ENCODE results near the gene IGSF23.

IGSF23 gene

GRCh38 chr19:44635581-44636438, 22.4 kb downstream of the IGSF23 start:
- H3K79me1 ChIP-seq (ENCODE audit: low read length): no peaks in the 10 kb centered on the region

DNA sequence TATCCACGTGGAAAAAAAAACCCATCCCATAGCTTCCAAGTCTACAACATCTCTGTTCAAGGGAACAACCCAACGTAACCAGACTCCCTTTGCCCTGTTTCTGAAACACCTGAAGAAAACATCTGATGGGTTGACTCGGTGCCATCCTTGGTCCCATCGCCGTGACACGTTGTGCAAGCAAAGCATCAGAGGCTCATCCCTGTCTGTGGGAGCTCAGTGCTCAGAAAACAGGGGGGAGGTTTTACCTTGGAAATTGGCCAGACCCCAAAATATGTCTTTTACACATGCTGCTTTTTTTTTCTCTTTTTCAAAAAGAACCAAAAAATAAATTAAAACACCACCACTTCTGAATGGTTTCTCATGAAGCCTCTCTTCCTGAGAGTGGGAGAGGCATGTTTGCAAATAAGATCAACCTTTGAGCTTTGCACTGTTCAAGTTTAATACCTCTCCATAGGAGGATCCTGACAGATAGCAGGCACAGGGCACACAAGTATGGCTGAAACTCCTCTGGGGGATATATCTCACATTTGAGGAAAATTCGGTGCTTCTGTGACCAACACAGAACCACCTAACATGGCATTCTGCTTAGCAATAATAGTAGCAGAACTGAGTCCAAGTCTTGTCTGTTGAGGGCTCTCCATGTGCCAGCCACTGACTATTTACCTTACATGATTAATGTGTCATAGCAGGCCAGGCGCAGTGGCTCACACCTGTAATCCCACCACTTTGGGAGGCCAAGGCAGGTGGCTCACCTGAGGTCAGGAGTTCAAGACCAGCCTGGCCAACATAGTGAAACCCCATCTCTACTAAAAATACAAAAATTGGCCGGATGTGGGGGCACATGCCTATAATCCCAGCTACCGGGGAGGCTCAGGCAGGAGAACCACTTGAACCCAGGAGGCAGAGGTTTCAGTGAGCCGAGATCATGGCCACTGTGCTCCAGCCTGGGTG, 23.4 kb downstream of the IGSF23 start:
- no peak overlapping the region for H3K14ac ChIP-seq (ENCODE audit: low read length)
- no peak overlapping the region for H2BK12ac ChIP-seq (ENCODE audit: low read length)
- no peak overlapping the region for H3K9ac ChIP-seq (ENCODE audit: low read length)
- no peak overlapping the region for H4K8ac ChIP-seq (ENCODE audit: low read depth, low read length)
- H3K23ac ChIP-seq (ENCODE audit: low read length): no peak overlapping the region
- H2BK120ac ChIP-seq (ENCODE audit: insufficient read depth, low read length, poor library complexity): no peak overlapping the region
- no peak overlapping the region for H3K4me3 ChIP-seq (ENCODE audit: low read depth, low read length)
- no peak overlapping the region for H4K12ac ChIP-seq (ENCODE audit: low read depth, low read length)
- no peaks in the 10 kb centered on the region for H3K79me1 ChIP-seq (ENCODE audit: low read length)
- no peak for DNase-seq
- no peak overlapping the region for H2AFZ ChIP-seq (ENCODE audit: insufficient read depth, low read length, poor library complexity)
- H3K36me3 ChIP-seq (ENCODE audit: control insufficient read depth in 1 of 2, insufficient read depth in 2 of 2, low read length in 2 of 2): no peaks in the 10 kb centered on the region
- H2BK5ac ChIP-seq (ENCODE audit: low read depth, low read length, poor library complexity): no peak overlapping the region
- H4K91ac ChIP-seq (ENCODE audit: low read depth, low read length): no peak overlapping the region
- no peaks in the 10 kb centered on the region for H3K79me2 ChIP-seq (ENCODE audit: control insufficient read depth, insufficient read depth, low read length, poor library complexity)
- no peak overlapping the region for H3K4me2 ChIP-seq (ENCODE audit: low read length)
- H3K27ac ChIP-seq (ENCODE audit: low read depth, low read length): no peak overlapping the region
- H3K9me3 ChIP-seq (ENCODE audit: insufficient read depth, low read depth, low read length): no peaks in the 10 kb centered on the region
- no peaks in the 10 kb centered on the region for H3K27me3 ChIP-seq (ENCODE audit: insufficient read depth, low read length)
- no peak overlapping the region for H2AK5ac ChIP-seq (ENCODE audit: low read length)
- H3K4me1 ChIP-seq (ENCODE audit: control insufficient read depth in 1 of 2, insufficient read depth in 2 of 2, low read length in 2 of 2): peaks cover 0 to 3% of the 10 kb centered on the region in 2 experiments
- no CpG with 5 or more reads among the region's 11 CpGs for WGBS (ENCODE audit: extremely low coverage, insufficient coverage, insufficient read length)
- H3K18ac ChIP-seq (ENCODE audit: low read length): no peak overlapping the region
- no peak overlapping the region for H3K4ac ChIP-seq (ENCODE audit: low read depth, low read length)

More at GRCh38 chr19:44635581-44636438, 22.4 kb downstream of the IGSF23 start:
- Histone ChIP-seq H3K4me3 (ENCODE audit: low read depth, low read length) (no peak overlapping the region), H3K14ac (ENCODE audit: low read length) (no peak overlapping the region), H3K27ac (ENCODE audit: low read depth, low read length) (no peak overlapping the region), H3K4me1 (ENCODE audit: control insufficient read depth in 1 of 2, insufficient read depth in 2 of 2, low read length in 2 of 2) (peaks cover 0 to 3% of the 10 kb centered on the region in 2 experiments), H3K4ac (ENCODE audit: low read depth, low read length) (no peak overlapping the region), H4K8ac (ENCODE audit: low read depth, low read length) (no peak overlapping the region), H2AFZ (ENCODE audit: insufficient read depth, low read length, poor library complexity) (no peak overlapping the region), H3K4me2 (ENCODE audit: low read length) (no peak overlapping the region), H2BK5ac (ENCODE audit: low read depth, low read length, poor library complexity) (no peak overlapping the region), H4K12ac (ENCODE audit: low read depth, low read length) (no peak overlapping the region), H2AK5ac (ENCODE audit: low read length) (no peak overlapping the region), H3K79me2 (ENCODE audit: control insufficient read depth, insufficient read depth, low read length, poor library complexity) (no peaks in the 10 kb centered on the region), H2BK12ac (ENCODE audit: low read length) (no peak overlapping the region), H3K9ac (ENCODE audit: low read length) (no peak overlapping the region), H3K36me3 (ENCODE audit: control insufficient read depth in 1 of 2, insufficient read depth in 2 of 2, low read length in 2 of 2) (no peaks in the 10 kb centered on the region), H3K9me3 (ENCODE audit: insufficient read depth, low read depth, low read length) (no peaks in the 10 kb centered on the region), H4K91ac (ENCODE audit: low read depth, low read length) (no peak overlapping the region), H3K18ac (ENCODE audit: low read length) (no peak overlapping the region), H3K27me3 (ENCODE audit: insufficient read depth, low read length) (no peaks in the 10 kb centered on the region), H3K23ac (ENCODE audit: low read length) (no peak overlapping the region), H2BK120ac (ENCODE audit: insufficient read depth, low read length, poor library complexity) (no peak overlapping the region)
- WGBS (ENCODE audit: extremely low coverage, insufficient coverage, insufficient read length): no CpG with 5 or more reads among the region's 3 CpGs
- no peak for DNase-seq

DNA sequence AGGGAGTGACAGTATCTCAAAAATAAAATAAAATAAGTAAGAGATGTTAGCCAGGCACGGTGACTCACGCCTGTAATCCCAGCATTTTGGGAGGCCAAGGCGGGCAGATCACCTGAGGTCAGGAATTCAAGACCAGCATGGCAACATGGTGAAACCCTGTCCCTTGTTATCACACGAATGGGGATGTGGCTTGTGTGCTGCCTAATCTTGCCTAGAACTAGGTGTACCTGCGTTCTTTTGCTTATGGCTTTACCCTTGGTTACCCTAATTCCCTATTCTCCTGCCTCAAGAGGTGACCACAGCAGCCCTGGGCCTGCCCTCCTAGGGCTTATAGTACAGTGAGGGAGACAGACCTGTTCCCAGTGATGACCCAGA, 24.0 kb downstream of the IGSF23 start:
- no peak overlapping the region for H2AK5ac ChIP-seq (ENCODE audit: low read length)
- H3K4me2 ChIP-seq (ENCODE audit: low read length): no peak overlapping the region
- no peak overlapping the region for H2AFZ ChIP-seq (ENCODE audit: insufficient read depth, low read length, poor library complexity)

DNA sequence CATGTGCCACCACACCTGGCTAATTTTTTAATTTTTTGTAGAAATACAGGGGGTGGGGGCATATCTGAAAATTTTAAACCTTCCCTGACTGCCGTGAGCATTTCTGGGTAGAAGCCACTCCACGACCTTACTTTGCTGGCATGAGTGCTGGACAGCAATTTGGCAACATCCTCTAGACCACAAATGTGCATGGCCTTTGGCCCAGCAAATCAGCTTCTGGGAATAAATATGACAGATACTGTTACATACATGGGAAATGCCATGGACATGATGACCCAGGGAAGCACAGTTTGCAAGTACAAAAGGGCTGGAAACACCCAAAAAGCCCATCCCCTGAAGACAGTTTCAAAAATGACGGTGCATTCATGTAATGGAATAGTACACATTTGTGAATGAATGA, 27.2 kb downstream of the IGSF23 start:
- H2AK5ac ChIP-seq (ENCODE audit: low read length): no peak overlapping the region
- no peak overlapping the region for H4K12ac ChIP-seq (ENCODE audit: low read depth, low read length)
- no peak overlapping the region for H3K18ac ChIP-seq (ENCODE audit: low read length)
- peaks cover 10% of the 10 kb centered on the region for H3K79me1 ChIP-seq (ENCODE audit: low read length)
- no peaks in the 10 kb centered on the region for H3K36me3 ChIP-seq (ENCODE audit: control insufficient read depth in 1 of 2, insufficient read depth in 2 of 2, low read length in 2 of 2)
- H3K27ac ChIP-seq (ENCODE audit: low read depth, low read length): no peak overlapping the region
- H3K4me2 ChIP-seq (ENCODE audit: low read length): no peak overlapping the region
- peak; percentile 64 to 76 for DNase-seq
- H3K14ac ChIP-seq (ENCODE audit: low read length): no peak overlapping the region
- no peak overlapping the region for H2AFZ ChIP-seq (ENCODE audit: insufficient read depth, low read length, poor library complexity)
- no peak overlapping the region for H2BK12ac ChIP-seq (ENCODE audit: low read length)
- no peak overlapping the region for H2BK120ac ChIP-seq (ENCODE audit: insufficient read depth, low read length, poor library complexity)
- H4K91ac ChIP-seq (ENCODE audit: low read depth, low read length): no peak overlapping the region
- H4K8ac ChIP-seq (ENCODE audit: low read depth, low read length): no peak overlapping the region
- H3K23ac ChIP-seq (ENCODE audit: low read length): no peak overlapping the region
- no CpG with 5 or more reads among the region's 3 CpGs for WGBS (ENCODE audit: extremely low coverage, insufficient coverage, insufficient read length)
- no peak overlapping the region for H2BK5ac ChIP-seq (ENCODE audit: low read depth, low read length, poor library complexity)
- H3K27me3 ChIP-seq (ENCODE audit: insufficient read depth, low read length): no peaks in the 10 kb centered on the region
- peaks cover 6 to 11% of the 10 kb centered on the region in 2 experiments for H3K4me1 ChIP-seq (ENCODE audit: control insufficient read depth in 1 of 2, insufficient read depth in 2 of 2, low read length in 2 of 2)
- H3K4ac ChIP-seq (ENCODE audit: low read depth, low read length): no peak overlapping the region
- H3K9me3 ChIP-seq (ENCODE audit: insufficient read depth, low read depth, low read length): no peaks in the 10 kb centered on the region
- no peak overlapping the region for H3K9ac ChIP-seq (ENCODE audit: low read length)
- peaks cover 6% of the 10 kb centered on the region for H3K79me2 ChIP-seq (ENCODE audit: control insufficient read depth, insufficient read depth, low read length, poor library complexity)
- no peak overlapping the region for H3K4me3 ChIP-seq (ENCODE audit: low read depth, low read length)

More for the DNA sequence above, 24.0 kb downstream of the IGSF23 start:
- no peak overlapping the region for H4K91ac ChIP-seq (ENCODE audit: low read depth, low read length)
- no peak overlapping the region for H4K12ac ChIP-seq (ENCODE audit: low read depth, low read length)
- no peaks in the 10 kb centered on the region for H3K36me3 ChIP-seq (ENCODE audit: control insufficient read depth in 1 of 2, insufficient read depth in 2 of 2, low read length in 2 of 2)
- H2BK12ac ChIP-seq (ENCODE audit: low read length): no peak overlapping the region
- H3K79me2 ChIP-seq (ENCODE audit: control insufficient read depth, insufficient read depth, low read length, poor library complexity): no peaks in the 10 kb centered on the region
- no peak overlapping the region for H4K8ac ChIP-seq (ENCODE audit: low read depth, low read length)
- H3K4ac ChIP-seq (ENCODE audit: low read depth, low read length): no peak overlapping the region
- no peaks in the 10 kb centered on the region for H3K9me3 ChIP-seq (ENCODE audit: insufficient read depth, low read depth, low read length)
- no peak overlapping the region for H3K18ac ChIP-seq (ENCODE audit: low read length)
- no peaks in the 10 kb centered on the region for H3K27me3 ChIP-seq (ENCODE audit: insufficient read depth, low read length)
- H2BK120ac ChIP-seq (ENCODE audit: insufficient read depth, low read length, poor library complexity): no peak overlapping the region
- H3K14ac ChIP-seq (ENCODE audit: low read length): no peak overlapping the region
- no CpG with 5 or more reads among the region's 5 CpGs for WGBS (ENCODE audit: extremely low coverage, insufficient coverage, insufficient read length)
- no peak overlapping the region for H3K27ac ChIP-seq (ENCODE audit: low read depth, low read length)
- no peak overlapping the region for H3K4me3 ChIP-seq (ENCODE audit: low read depth, low read length)
- no peak overlapping the region for H2BK5ac ChIP-seq (ENCODE audit: low read depth, low read length, poor library complexity)
- peaks cover 0 to 3% of the 10 kb centered on the region in 2 experiments for H3K4me1 ChIP-seq (ENCODE audit: control insufficient read depth in 1 of 2, insufficient read depth in 2 of 2, low read length in 2 of 2)
- no peak overlapping the region for H3K23ac ChIP-seq (ENCODE audit: low read length)
- DNase-seq: peak; percentile 74 to 87
- no peak overlapping the region for H3K9ac ChIP-seq (ENCODE audit: low read length)
- H3K79me1 ChIP-seq (ENCODE audit: low read length): no peaks in the 10 kb centered on the region
